ENCODE measurements around the gene DRD2.
"Not testable (repeated sequence)": the region's sequence is repeated elsewhere in the genome, so short reads cannot be mapped to it uniquely, and the experiment has no call there.

The DRD2 gene

DNA sequence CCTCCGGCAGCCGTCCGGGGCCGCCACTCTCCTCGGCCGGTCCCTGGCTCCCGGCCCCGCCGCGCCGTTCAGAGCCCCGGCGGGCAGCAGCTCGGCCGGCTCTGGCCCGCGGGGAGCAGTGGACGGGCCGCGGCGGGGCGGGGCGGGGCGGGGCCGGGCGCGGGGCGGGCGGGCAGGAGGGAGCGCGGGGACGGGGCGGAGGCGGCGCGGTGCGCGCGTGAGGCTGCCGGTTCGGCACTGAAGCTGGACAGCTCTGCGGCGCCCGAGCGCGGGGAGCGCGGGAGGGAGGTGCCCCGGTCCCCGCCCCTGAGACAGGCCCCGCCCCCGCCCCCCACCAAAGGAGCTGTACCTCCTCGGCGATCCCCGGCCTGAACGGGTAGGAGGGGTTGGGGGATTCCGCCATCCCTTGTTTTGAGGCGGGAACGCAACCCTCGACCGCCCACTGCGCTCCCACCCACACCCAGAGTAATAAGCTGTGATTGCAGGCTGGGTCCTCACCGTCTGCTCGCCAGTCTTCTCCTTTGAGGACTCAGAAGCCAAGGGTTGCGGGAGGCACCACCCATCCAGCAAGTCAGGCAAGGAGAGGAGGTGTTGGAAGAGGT lies at the start of gene DRD2:
DRD2 (minus strand) TSS at position 239 of the 602 bp plus-strand sequence. CDS start 50,747 bp downstream, outside the sequence.
- peak; percentile 98 for DNase-seq

GRCh38 chr11:113523906-113524305 lies 48.7 kb upstream of the DRD2 start:
- not testable (repeated sequence) for DNase-seq

DNA sequence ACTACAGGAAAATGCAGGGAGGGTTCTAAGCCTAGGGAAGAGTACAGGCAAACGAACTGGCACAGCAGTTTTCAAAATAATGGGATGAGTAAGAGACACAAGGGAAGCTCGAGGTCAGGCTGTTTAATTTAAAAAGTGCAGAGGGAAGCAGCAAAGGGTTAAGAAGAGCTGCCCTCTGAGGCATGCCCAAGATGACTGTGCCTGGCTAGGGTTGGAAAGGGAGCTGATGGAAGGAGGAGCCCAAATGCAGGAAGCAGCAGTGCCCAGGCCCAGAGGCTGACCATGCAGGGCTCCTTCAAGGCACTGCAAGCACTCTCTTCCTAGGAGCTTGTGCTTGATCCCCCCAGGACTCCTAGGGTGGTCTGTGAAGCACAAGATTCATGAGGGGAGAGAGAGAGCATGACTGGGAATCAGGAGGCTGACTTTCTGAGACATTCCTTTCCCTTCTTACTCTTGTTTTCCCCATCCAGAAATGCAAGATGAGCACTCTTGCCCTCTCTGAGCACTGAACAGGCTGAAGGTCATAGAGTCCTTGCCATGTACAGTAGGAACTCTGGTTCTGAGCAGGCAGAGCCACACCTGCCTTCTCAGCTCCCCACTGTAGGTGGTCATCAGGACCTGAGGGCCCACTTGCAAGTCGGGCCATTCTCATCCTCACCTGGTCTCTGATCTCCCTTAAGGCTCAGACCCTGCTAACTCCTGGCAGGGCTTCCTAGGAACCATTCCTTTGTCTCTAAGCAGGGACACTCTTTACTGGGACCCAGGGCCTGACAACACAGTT lies 46.7 kb upstream of the DRD2 start:
- DNase-seq: peak; percentile 52

DNA sequence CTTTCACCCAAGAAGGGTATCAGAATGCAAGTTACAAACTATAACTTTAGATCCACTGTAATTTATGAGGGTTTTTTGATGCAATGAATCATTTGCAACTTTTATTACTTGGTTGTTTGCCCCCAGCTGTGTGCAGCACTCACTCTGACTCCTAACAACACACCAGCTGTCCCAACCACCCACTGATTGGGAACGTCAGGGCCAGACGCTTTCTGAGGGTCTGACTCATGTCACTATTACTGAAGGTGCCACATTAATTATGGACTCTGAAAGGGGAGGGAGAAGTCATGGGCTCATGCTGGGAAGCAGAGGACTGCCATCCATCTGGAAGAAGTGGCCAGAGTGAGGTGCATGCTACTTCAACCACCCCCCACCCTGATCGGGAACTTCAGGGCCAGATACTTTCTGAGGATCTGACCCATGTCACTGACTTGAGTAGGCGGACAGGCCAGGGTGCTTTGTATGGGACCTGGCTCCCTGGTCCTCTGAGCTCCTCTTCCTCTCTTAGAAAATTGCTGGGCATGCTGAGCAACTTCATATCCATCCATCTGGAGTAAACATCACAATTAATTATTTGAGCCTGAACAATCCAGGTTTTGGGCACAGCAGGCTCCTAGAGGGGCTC lies 44.9 kb upstream of the DRD2 start:
- DNase-seq: peak; percentile 98

GRCh38 chr11:113518716-113519495 lies 43.7 kb upstream of the DRD2 start:
- no peak for DNase-seq

- no peak for DNase-seq
Measured at GRCh38 chr11:113517361-113517760, 42.2 kb upstream of the DRD2 start.

DNA sequence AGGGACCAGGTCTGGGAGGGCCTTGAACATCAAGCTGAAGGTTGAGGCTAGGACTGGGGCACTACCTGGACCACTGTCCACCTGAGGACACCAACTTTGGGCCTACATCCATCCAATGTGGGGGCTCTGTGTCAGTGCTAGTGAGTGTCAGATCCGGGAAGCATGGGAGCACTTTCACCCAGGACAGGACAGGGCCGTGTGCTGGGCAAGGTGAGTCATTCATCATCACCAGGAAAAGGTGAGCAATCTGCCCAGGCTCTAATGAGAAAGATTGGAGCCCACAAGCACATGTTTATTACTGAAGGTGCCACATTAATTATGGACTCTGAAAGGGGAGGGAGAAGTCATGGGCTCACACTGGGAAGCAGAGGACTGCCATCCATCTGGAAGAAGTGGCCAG lies 39.7 kb upstream of the DRD2 start:
- peak; percentile 50 for DNase-seq

DNA sequence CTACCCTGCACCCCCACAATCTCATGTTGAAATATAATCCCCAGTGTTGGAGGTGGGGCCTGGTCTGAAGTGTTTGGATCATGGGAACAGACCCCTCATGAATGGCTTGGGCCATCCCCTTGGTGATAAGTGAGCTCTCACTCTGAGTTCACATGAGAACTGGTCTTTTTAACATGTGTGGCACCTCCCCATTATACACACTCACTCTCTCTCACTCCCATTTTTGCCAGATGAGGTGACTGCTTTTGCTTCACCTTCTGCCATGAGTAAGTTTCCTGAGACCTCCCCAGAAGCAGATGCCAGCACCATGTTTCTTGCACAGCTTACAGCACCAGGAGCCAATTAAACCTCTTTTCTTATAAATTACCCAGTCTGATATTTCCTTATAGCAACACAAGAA lies 32.1 kb upstream of the DRD2 start:
- DNase-seq: no peak

GRCh38 chr11:113506893-113507292 lies 31.7 kb upstream of the DRD2 start:
- no peak for DNase-seq

GRCh38 chr11:113506461-113506860 lies 31.3 kb upstream of the DRD2 start:
- no peak for DNase-seq

- peak; percentile 59 for DNase-seq
Measured at GRCh38 chr11:113505541-113506375, 30.6 kb upstream of the DRD2 start.

DNA sequence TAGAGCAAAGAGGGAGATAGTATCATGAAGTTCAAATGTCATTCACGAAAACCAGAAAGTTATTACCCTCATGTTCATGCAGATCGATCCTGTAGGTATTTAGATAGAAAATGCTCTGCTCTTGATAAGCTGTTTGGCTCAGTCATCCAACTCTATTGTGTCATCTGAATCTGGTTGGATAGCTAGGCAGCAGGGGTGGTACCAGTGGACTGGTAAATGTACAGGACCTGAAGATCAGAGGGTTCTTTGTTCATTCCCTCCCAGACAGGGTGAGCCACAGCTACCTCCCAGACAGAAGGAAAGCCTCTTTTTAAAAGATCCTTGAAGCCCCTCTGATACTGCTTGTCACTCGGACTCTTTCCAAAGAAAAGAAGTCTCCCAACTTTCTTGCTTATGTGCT lies 29.8 kb upstream of the DRD2 start:
- DNase-seq: no peak

DNA sequence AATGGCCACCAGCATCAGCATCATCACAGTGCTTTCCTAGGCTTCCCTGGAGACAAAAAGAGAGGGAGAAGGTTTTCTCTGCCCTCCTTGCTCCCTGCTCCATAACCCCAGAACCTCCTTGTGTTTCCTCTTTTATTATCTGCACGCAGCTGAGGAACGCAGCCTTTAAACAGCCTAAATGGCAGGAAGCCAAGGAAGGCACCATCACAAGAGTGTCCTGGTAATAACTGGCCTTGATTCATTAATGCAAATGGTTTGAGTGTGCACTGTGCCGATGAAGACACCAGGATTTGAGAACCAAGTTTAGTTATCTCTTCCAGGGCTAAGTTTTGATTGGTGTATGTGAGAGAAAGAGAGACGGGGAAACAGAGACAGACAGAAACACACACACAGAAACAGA lies 29.4 kb upstream of the DRD2 start:
- DNase-seq: peak; percentile 88

- DNase-seq: no peak
Measured at GRCh38 chr11:113504071-113504470, 28.9 kb upstream of the DRD2 start.

DNA sequence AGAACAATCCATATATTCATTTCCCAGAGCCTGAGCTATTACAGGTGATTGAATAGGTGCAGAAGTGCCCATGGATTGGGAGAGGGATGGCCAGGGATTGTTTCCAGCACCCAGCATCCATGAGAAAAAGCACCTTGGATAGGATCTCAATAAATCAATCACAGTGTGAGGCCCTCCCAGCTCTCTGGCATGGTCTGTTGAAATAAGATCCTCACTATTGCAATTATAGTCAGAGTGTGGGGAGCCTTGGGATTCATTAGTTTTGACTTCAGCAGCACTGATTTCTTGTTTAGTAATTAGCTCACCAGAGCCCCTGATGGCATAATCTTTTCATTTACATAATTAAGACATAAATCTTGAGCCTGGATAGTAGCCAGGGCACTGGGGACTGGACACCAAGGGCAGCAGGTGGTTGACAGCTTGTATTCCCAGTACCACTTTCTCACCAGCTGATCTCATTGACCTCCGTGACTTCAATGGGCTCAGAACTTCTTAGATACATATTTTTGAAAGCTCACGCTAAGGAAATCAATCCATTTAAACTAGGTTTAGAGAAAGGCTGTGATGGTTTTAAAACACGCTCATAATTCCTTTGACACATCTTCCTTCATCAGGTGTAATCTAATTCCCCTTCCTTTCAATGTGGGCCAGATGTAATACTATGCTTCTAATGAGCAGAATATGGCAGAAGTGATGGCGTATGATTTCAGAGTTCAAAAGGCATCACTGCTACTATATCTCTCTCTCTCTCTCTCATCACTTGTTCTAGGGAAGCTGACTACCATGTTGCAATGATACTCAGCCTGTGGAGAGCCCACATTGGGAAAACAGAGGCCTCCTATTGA lies 22.1 kb upstream of the DRD2 start:
- peak; percentile 99 for DNase-seq

- no peak for DNase-seq
Measured at GRCh38 chr11:113496026-113496651, 20.9 kb upstream of the DRD2 start.

GRCh38 chr11:113494021-113494420 lies 18.8 kb upstream of the DRD2 start:
- DNase-seq: no peak

DNA sequence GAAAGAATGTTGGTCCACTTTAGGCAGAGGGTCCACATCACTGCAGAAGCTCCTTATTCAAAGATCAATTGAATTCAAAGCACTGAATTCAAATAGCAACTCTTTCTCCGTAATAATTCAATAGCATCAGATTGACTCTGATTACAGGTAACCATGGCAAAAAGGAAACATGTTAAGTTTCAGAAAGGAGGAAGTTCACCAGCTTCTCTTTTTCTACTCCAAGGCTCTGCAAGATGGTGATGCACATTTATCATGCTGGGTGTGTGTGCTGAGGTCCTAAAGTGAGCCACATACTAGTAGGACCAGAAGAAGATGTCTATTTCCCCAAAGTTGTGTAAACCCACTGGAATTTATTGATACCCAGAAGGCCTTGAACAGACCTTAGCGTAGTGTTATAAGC lies 18.0 kb upstream of the DRD2 start:
- DNase-seq: no peak

DNA sequence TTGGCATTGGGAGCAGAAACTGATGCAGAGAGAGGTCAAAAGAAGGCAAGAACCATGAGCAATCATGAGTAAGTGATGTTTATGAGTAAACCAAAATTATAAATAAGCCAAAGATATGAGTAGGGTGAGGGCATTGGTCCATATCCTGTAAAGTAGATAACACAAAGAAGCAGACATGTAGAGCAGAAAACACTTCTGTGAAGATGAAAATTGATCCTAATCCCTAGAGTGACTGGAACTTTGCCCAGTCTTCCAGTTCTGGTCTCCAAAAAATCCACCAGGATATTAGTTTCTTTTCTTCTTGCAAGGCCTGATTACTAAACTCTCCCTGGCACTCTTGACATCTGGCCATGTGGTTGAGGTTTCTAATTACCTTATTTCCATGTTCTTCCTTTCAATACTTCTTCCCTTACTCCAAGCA lies 13.7 kb upstream of the DRD2 start:
- peak; percentile 44 for DNase-seq

DNA sequence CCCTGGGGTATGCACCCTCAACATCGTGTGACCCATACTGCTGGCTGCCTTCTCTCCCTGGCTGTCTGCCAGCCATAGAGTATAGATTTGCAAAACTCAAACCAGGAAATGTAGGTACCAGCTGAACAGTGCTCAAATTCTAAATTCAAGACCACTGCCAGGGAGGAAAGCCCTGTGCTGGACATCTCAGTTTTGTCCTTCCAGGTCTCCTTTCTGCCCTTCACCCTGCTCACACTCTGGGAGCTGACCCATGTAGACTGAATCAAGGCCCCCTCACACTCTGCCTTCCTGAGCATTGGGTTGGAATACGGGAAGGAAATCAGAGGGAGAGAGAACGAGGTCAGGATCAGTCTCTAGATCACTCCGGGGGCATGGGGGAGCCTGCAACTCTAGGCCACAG lies 12.4 kb upstream of the DRD2 start:
- DNase-seq: peak; percentile 61

- DNase-seq: peak; percentile 84
Measured at GRCh38 chr11:113484223-113484622, 9.0 kb upstream of the DRD2 start.

All from NCI-H69 (cell line).